Measurements from ENCODE around the gene MYL12A. TPM values are rescaled to one million over a fixed set of nuclear protein-coding genes. Genes with fewer than 3 reads are reported as not detected.

MYL12A gene
- polyA plus RNA-seq, 1 experiment: 579 TPM

GRCh38 chr18:3209859-3210569, 37.6 kb upstream of the MYL12A start:
- ChIA-PET POLR2A (no interaction called here), CTCF (no interaction called here)
- DNase-seq (ENCODE audit: low read depth): no peak
- H3K27me3 ChIP-seq (ENCODE audit: control insufficient read depth, insufficient read depth, low read length): no peaks in the 10 kb centered on the region
- no peak for TF ChIP-seq CTCF (IDR thresholded peaks at IDR 0.05; ENCODE audit: insufficient read depth, low read depth, low read length)
- no peak overlapping the region for H3K4me3 ChIP-seq (ENCODE audit: low read depth, low read length)
- H3K36me3 ChIP-seq (ENCODE audit: control insufficient read depth, insufficient read depth, low read length): no peaks in the 10 kb centered on the region

GRCh38 chr18:3211236-3211992, 36.2 kb upstream of the MYL12A start:
- DNase-seq (ENCODE audit: low read depth): no peak
- H3K36me3 ChIP-seq (ENCODE audit: control insufficient read depth, insufficient read depth, low read length): no peaks in the 10 kb centered on the region
- no peak overlapping the region for H3K4me3 ChIP-seq (ENCODE audit: low read depth, low read length)
- ChIA-PET POLR2A (no interaction called here), CTCF (interaction anchor here (0.7 to 1.1 kb wide), 3 partner anchors 16 to 54 kb away, joined by 3 read pairs; no protein-coding TSS in a partner anchor)
- TF ChIP-seq CTCF (IDR thresholded peaks at IDR 0.05; ENCODE audit: insufficient read depth, low read depth, low read length): no peak
- no peaks in the 10 kb centered on the region for H3K27me3 ChIP-seq (ENCODE audit: control insufficient read depth, insufficient read depth, low read length)

GRCh38 chr18:3212657-3213056, 34.9 kb upstream of the MYL12A start:
- H3K36me3 ChIP-seq (ENCODE audit: control insufficient read depth, insufficient read depth, low read length): no peaks in the 10 kb centered on the region
- H3K27me3 ChIP-seq (ENCODE audit: control insufficient read depth, insufficient read depth, low read length): no peaks in the 10 kb centered on the region
- no peak for TF ChIP-seq CTCF (IDR thresholded peaks at IDR 0.05; ENCODE audit: insufficient read depth, low read depth, low read length)
- ChIA-PET CTCF (no interaction called here), POLR2A (interaction anchor here (0.6 kb wide), 1 partner anchor 140 kb away, joined by 3 read pairs; no protein-coding TSS in a partner anchor)
- H3K4me3 ChIP-seq (ENCODE audit: low read depth, low read length): no peak overlapping the region
- no peak for DNase-seq (ENCODE audit: low read depth)

- ChIA-PET CTCF (no interaction called here), POLR2A (interaction anchor here (0.6 kb wide), 1 partner anchor 140 kb away, joined by 3 read pairs; no protein-coding TSS in a partner anchor)
- Histone ChIP-seq H3K27me3 (ENCODE audit: control insufficient read depth, insufficient read depth, low read length) (no peaks in the 10 kb centered on the region), H3K36me3 (ENCODE audit: control insufficient read depth, insufficient read depth, low read length) (no peaks in the 10 kb centered on the region), H3K4me3 (ENCODE audit: low read depth, low read length) (no peak overlapping the region)
- DNase-seq (ENCODE audit: low read depth): no peak
- TF ChIP-seq CTCF (IDR thresholded peaks at IDR 0.05; ENCODE audit: insufficient read depth, low read depth, low read length): no peak
Observed at GRCh38 chr18:3213300-3214059, 34.1 kb upstream of the MYL12A start.
